Pancreas (tissue), 10 donors: Measurements from ENCODE around the gene CITED4. TPM values are rescaled to one million over a fixed set of nuclear protein-coding genes. Genes with fewer than 3 reads are reported as not detected.
A peak's percentile ranks its signal among the peaks of the same experiment; 100 is the strongest.

ENCODE experiments used
- ATAC-seq, 4 donors: fragments of 200-7000 bp; cut with Tn5 transposase; one replicate each; pipeline versions ENCODE4 v1.8.0 to v1.9.1; 2020; ENCODE audit warnings: mild to moderate bottlenecking in 4 of 4, moderate library complexity in 4 of 4
- DNase-seq, 6 donors: peaks; one replicate each; pipeline ENCODE4 v3.0.0-alpha.2; 2020
- FAIRE-seq: peaks from 2 replicates; lab custom pipeline; 2012; peaks lifted over from hg19 to GRCh38; lab: Jason Lieb, UNC
- H3K27ac ChIP-seq, 4 donors: fragments of 200-600 bp; sonication (generic); 1 replicate in 3 of 4; 2 replicates in 1 of 4; pipeline versions ENCODE4 v1.5.0 to v1.8.0; 2020
- H3K27me3 ChIP-seq, 4 donors: fragments of 200-600 bp; one replicate each; pipeline ENCODE4 v1.8.0; 2021
- H3K36me3 ChIP-seq, 3 donors: fragments of 200-600 bp; sonication (generic) in 1 of 3; one replicate each; pipeline versions ENCODE4 v1.5.0 to v1.8.0; 2020 to 2021
- H3K4me1 ChIP-seq, 3 donors: fragments of 200-600 bp; one replicate each; pipeline ENCODE4 v1.8.0; 2021
- H3K4me3 ChIP-seq, 4 donors: fragments of 200-600 bp; sonication (generic) in 2 of 4; one replicate each; pipeline versions ENCODE4 v1.5.0 to v1.8.0; 2020 to 2021
- H3K9me3 ChIP-seq, 4 donors: fragments of 200-600 bp; one replicate each; pipeline ENCODE4 v1.8.0; 2021
- CTCF ChIP-seq, 4 donors: fragments of 200-600 bp; sonication (generic) in 3 of 4; IDR thresholded peaks; one replicate each; pipeline versions ENCODE4 v1.5.0 to v1.8.0; 2021; ENCODE audit warnings: antibody characterized with exemption in 4 of 4
- WGBS, 2 donors: extraction: QIAGEN DNeasy Blood & Tissue Kit; methylation state at CpG; one replicate each; pipeline ENCODE4 v1.1.7; 2013; 5-methylcytosine and 5-hydroxymethylcytosine counted together
- intact Hi-C, 3 donors: fragments of 100-400 bp; cut with DNase I; formaldehyde crosslinking; loops; one replicate each; pipeline versions ENCODE4 v1.11.1 to v1.14.2; 2022
- polyA plus RNA-seq, 2 donors: library from polyadenylated mRNA; stranded (reverse); fragments of 200-250 nt; gene quantifications; one replicate each; pipeline ENCODE4 v1.2.3, GENCODE V29; 2013
- total RNA-seq, 6 donors: library from RNA; stranded (reverse); fragmentation: NEBNext Ultra II Directional in 4 of 6; extraction: Animal tissue kit (Norgen Biotek cat#: 25700) in 4 of 6; gene quantifications; one replicate each; pipeline versions ENCODE4 v1.2.1 to v1.2.4, GENCODE V29; 2021 to 2023
- donor health status: healthy with polysubstance abuse.
- donor health status: DM: no; HTN: no; CAD: no; lungs with moderate emphysema.
- donor health status: DM: no; HTN: no; CAD: no.
- donor health status: control.
- donor health status: control.
- donor health status: Bipolar disorder and iron deficiency.
- donor health status: DM: yes; HTN: yes; CAD: no.
- donor health status: DM: no; HTN: no; CAD: no.
- donor health status: DM: no; HTN: no; CAD: no.
- donor health status: DM: yes; HTN: yes; CAD: no.

Gene CITED4
- total RNA-seq = 10 to 100 TPM; 41.1 to 81.2 (median 51.1) TPM
- 10 to 100 TPM; 47.8 to 63.3 TPM for polyA plus RNA-seq

- Histone ChIP-seq H3K36me3 (no peaks in the 10 kb centered on the region), H3K27me3 (no peaks in the 10 kb centered on the region), H3K27ac (peak within 1 kb of the TSS; percentile 62 to 85 (median 82)), H3K4me1 (peaks cover 0 to 14% (median 4%) of the 10 kb centered on the region in 3 donors), H3K4me3 (peak within 1 kb of the TSS; percentile 51 to 80 (median 74)), H3K9me3 (no peaks in the 10 kb centered on the region)
- DNase-seq (peak; percentile 94 to 99 (median 98)), ATAC-seq (peak; percentile 91 to 97 (median 94)), FAIRE-seq (peak; percentile 53)
- no peak for TF ChIP-seq CTCF (IDR thresholded peaks at IDR 0.05)
- 1% methylated on average over 48 to 75 of the region's 75 CpGs for WGBS, 2 donors
- intact Hi-C loops = no loop called here
Measured at GRCh38 chr1:40862008-40862863, at the start of gene CITED4. CITED4 (minus strand) TSS chr1:40862363; CDS start chr1:40862127, 236 bp downstream.

DNA sequence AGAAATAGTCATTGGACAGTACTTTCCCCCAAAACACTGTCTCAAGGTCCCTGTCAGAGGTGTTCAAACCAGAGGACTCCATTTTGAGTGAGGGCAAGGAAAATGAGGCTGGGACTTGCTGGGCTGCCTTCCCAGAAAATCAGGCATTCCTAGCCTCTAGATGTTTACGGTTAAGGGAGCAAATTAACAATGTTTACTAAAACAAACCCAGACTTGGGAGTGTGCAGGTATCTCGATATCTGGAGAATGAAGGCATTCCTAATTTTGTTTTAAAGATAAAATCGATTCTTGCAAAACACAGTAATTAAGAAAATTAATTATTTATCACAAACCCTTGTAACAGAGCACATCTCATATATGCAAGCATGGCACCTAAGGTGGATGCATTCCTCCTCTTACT is 48.9 kb upstream of the CITED4 start:
- no peaks in the 10 kb centered on the region for H3K27me3 ChIP-seq
- 45 to 50% methylated on average over 3 of the region's 3 CpGs for WGBS, 2 donors
- intact Hi-C loops = no loop called here
- H3K4me3 ChIP-seq = no peak overlapping the region
- no peak for ATAC-seq
- no peak overlapping the region for H3K27ac ChIP-seq
- H3K9me3 ChIP-seq = no peaks in the 10 kb centered on the region
- H3K36me3 ChIP-seq = no peaks in the 10 kb centered on the region
- peaks cover 6 to 8% (median 7%) of the 10 kb centered on the region in 3 donors for H3K4me1 ChIP-seq
- DNase-seq = no peak
- FAIRE-seq = no peak
- TF ChIP-seq CTCF (IDR thresholded peaks at IDR 0.05) = no peak

DNA sequence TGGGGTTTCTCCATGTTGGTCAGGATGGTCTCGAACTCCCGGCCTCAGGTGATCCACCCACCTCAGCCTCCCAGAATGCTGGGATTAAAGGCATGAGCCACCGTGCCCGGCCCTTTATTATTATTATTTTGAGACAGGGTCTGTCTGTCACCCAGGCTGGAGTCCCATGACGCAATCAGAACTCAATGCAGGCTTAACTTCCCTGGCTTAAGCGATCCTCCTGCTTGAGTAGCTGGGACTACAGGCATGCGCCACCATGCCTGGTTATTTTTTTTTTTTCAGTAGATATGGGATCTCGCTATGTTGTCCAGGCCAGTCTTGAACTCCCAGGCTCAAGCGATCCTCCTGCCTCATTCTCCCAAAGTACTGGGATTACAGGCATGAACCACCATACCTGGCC is 47.1 kb upstream of the CITED4 start:
- Histone ChIP-seq H3K36me3 (no peaks in the 10 kb centered on the region), H3K27me3 (no peaks in the 10 kb centered on the region), H3K9me3 (no peaks in the 10 kb centered on the region), H3K4me3 (no peak overlapping the region), H3K4me1 (no peaks in the 10 kb centered on the region), H3K27ac (no peak overlapping the region)
- intact Hi-C loops = no loop called here
- WGBS, 2 donors = 93 to 95% methylated on average over 9 of the region's 9 CpGs
- TF ChIP-seq CTCF (IDR thresholded peaks at IDR 0.05) = no peak
- FAIRE-seq (no peak), ATAC-seq (no peak), DNase-seq (no peak)

DNA sequence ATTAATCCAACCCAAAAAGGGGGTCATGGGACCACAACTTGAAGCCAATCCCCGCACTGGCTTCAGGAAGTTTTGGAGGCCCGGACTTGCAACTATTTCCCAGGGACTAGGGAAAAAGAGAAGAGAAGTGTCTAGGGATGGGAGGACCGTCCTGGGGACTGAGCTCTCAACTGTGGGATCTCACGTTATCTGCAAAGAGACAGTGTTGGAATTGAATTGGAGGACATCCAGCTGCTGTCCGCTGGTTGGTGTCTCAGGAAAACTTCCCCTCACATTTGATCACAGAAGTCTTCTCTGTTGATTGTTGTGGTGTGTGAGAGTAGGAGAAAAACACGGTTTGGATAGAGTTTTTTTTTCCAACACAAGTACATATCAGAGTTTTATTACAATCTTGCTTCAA is 46.2 kb upstream of the CITED4 start:
- Histone ChIP-seq H3K9me3 (no peaks in the 10 kb centered on the region), H3K27ac (no peak overlapping the region), H3K36me3 (no peaks in the 10 kb centered on the region), H3K27me3 (no peaks in the 10 kb centered on the region), H3K4me3 (no peak overlapping the region), H3K4me1 (no peaks in the 10 kb centered on the region)
- intact Hi-C loops = no loop called here
- WGBS, 2 donors = 82 to 86% methylated on average over 6 of the region's 6 CpGs
- no peak for TF ChIP-seq CTCF (IDR thresholded peaks at IDR 0.05)
- DNase-seq = no peak
- ATAC-seq = no peak
- no peak for FAIRE-seq

- FAIRE-seq = no peak
- Histone ChIP-seq H3K27me3 (no peaks in the 10 kb centered on the region), H3K4me1 (no peaks in the 10 kb centered on the region), H3K36me3 (no peaks in the 10 kb centered on the region), H3K9me3 (no peaks in the 10 kb centered on the region), H3K27ac (no peak overlapping the region), H3K4me3 (no peak overlapping the region)
- no peak for TF ChIP-seq CTCF (IDR thresholded peaks at IDR 0.05)
- intact Hi-C loops = no loop called here
- DNase-seq = no peak
- ATAC-seq = no peak
- WGBS, 2 donors = 94% methylated on average over 4 of the region's 4 CpGs
Measured at GRCh38 chr1:40907899-40908298, 45.7 kb upstream of the CITED4 start.
